ENCODE results near the gene SELENOF. TPM values are rescaled to one million over a fixed set of nuclear protein-coding genes. Genes with fewer than 3 reads are reported as not detected.
"Not testable (repeated sequence)": the region's sequence is repeated elsewhere in the genome, so short reads cannot be mapped to it uniquely, and the experiment has no call there.

The SELENOF gene
- total RNA-seq, 1 donor from 2014 or later = 148 TPM

GRCh38 chr1:86822459-86822858, 91.5 kb downstream of the SELENOF start:
- no peak for TF ChIP-seq CTCF (conservative IDR thresholded peaks at IDR 0.05)
- no peak overlapping the region for H3K4me3 Mint-ChIP-seq
- no peaks in the 10 kb centered on the region for H3K27me3 Mint-ChIP-seq
- no peak for DNase-seq (ENCODE audit: extremely low spot score, unreplicated experiment)
- no peaks in the 10 kb centered on the region for H3K9me3 Mint-ChIP-seq
- H3K27ac Mint-ChIP-seq = no peak overlapping the region
- peaks cover 6% of the 10 kb centered on the region for H3K4me1 Mint-ChIP-seq (ENCODE audit: unreplicated experiment)
- H3K36me3 Mint-ChIP-seq = no peaks in the 10 kb centered on the region

GRCh38 chr1:86821956-86822355, 92.0 kb downstream of the SELENOF start:
- peaks cover 6% of the 10 kb centered on the region for H3K4me1 Mint-ChIP-seq (ENCODE audit: unreplicated experiment)
- no peak for TF ChIP-seq CTCF (conservative IDR thresholded peaks at IDR 0.05)
- no peaks in the 10 kb centered on the region for H3K9me3 Mint-ChIP-seq
- H3K27me3 Mint-ChIP-seq = no peaks in the 10 kb centered on the region
- no peaks in the 10 kb centered on the region for H3K36me3 Mint-ChIP-seq
- H3K4me3 Mint-ChIP-seq = no peak overlapping the region
- DNase-seq (ENCODE audit: extremely low spot score, unreplicated experiment) = no peak
- H3K27ac Mint-ChIP-seq = no peak overlapping the region

- not testable (repeated sequence) for H3K36me3 Mint-ChIP-seq; H3K4me1 Mint-ChIP-seq (ENCODE audit: unreplicated experiment); H3K27me3 Mint-ChIP-seq; DNase-seq (ENCODE audit: extremely low spot score, unreplicated experiment); H3K4me3 Mint-ChIP-seq; H3K27ac Mint-ChIP-seq; H3K9me3 Mint-ChIP-seq
Observed at GRCh38 chr1:86819970-86820369, 94.0 kb downstream of the SELENOF start.

- not testable (repeated sequence) for H3K27me3 Mint-ChIP-seq; H3K4me3 Mint-ChIP-seq; H3K4me1 Mint-ChIP-seq (ENCODE audit: unreplicated experiment); DNase-seq (ENCODE audit: extremely low spot score, unreplicated experiment); H3K36me3 Mint-ChIP-seq; H3K27ac Mint-ChIP-seq; H3K9me3 Mint-ChIP-seq
Observed at GRCh38 chr1:86817246-86817826, 96.6 kb downstream of the SELENOF start.

GRCh38 chr1:86814118-86814517, 99.8 kb downstream of the SELENOF start:
- DNase-seq (ENCODE audit: extremely low spot score, unreplicated experiment); H3K36me3 Mint-ChIP-seq; H3K4me3 Mint-ChIP-seq; H3K4me1 Mint-ChIP-seq (ENCODE audit: unreplicated experiment); H3K27ac Mint-ChIP-seq; H3K9me3 Mint-ChIP-seq; H3K27me3 Mint-ChIP-seq: not testable (repeated sequence)

Other genes starting within 250 kb of the SELENOF start
- gene SH3GLB1, start 209.6 kb downstream of the SELENOF start, total RNA-seq (ENCODE audit: low replicate concordance) = 47.5 and 52.6 TPM in 2 replicates
- gene HS2ST1, start 509 bp upstream of the SELENOF start, total RNA-seq (ENCODE audit: low replicate concordance) = 30.0 and 40.3 TPM in 2 replicates

Data from type B pancreatic cell (in vitro differentiated cells).